HG03060 (cell line): Measurements from ENCODE around the gene GRB10.

ENCODE experiments used
- ATAC-seq: cut with Tn5 transposase; IDR thresholded peaks from one replicate; pipeline ENCODE4 v1.9.1; 2021; ENCODE audit warnings: low read depth, moderate number of reproducible peaks; ENCODE audit not compliant: unreplicated experiment

Gene GRB10

GRCh38 chr7:50703654-50704053 lies 79.0 kb downstream of the GRB10 start:
- ATAC-seq = no peak

GRCh38 chr7:50699143-50699542 lies 83.6 kb downstream of the GRB10 start:
- no peak for ATAC-seq

GRCh38 chr7:50697748-50698147 lies 84.9 kb downstream of the GRB10 start:
- no peak for ATAC-seq

- no peak for ATAC-seq
These were observed 85.7 kb downstream of the GRB10 start for GRCh38 chr7:50696810-50697582.

GRCh38 chr7:50695026-50695425 lies 87.7 kb downstream of the GRB10 start:
- no peak for ATAC-seq

- ATAC-seq = no peak
These were observed 89.1 kb downstream of the GRB10 start for GRCh38 chr7:50693455-50694130.

GRCh38 chr7:50690541-50691011 lies 92.1 kb downstream of the GRB10 start:
- ATAC-seq = no peak

GRCh38 chr7:50688226-50688590 lies 94.5 kb downstream of the GRB10 start:
- no peak for ATAC-seq

GRCh38 chr7:50687575-50688225 lies 95.0 kb downstream of the GRB10 start:
- ATAC-seq = no peak

GRCh38 chr7:50687096-50687495 lies 95.6 kb downstream of the GRB10 start:
- ATAC-seq = no peak

- ATAC-seq = no peak
These were observed 97.3 kb downstream of the GRB10 start for GRCh38 chr7:50685135-50686065.

- no peak for ATAC-seq
These were observed 98.0 kb downstream of the GRB10 start for GRCh38 chr7:50684713-50685075.

- ATAC-seq = no peak
These were observed 98.5 kb downstream of the GRB10 start for GRCh38 chr7:50684011-50684712.

GRCh38 chr7:50682573-50682972 lies 100.1 kb downstream of the GRB10 start:
- no peak for ATAC-seq

GRCh38 chr7:50682079-50682478 lies 100.6 kb downstream of the GRB10 start:
- no peak for ATAC-seq

GRCh38 chr7:50681432-50682045 lies 101.2 kb downstream of the GRB10 start:
- no peak for ATAC-seq

- no peak for ATAC-seq
These were observed 103.3 kb downstream of the GRB10 start for GRCh38 chr7:50679218-50680007.

- no peak for ATAC-seq
These were observed 104.1 kb downstream of the GRB10 start for GRCh38 chr7:50678586-50678985.

- no peak for ATAC-seq
These were observed 105.1 kb downstream of the GRB10 start for GRCh38 chr7:50677638-50677996.
